Measurements from ENCODE around the gene OTUD7B.
"Not testable (repeated sequence)": the region's sequence is repeated elsewhere in the genome, so short reads cannot be mapped to it uniquely, and the experiment has no call there.

Gene OTUD7B

GRCh38 chr1:150002217-150002616 is 8.3 kb downstream of the OTUD7B start:
- no peak for DNase-seq

GRCh38 chr1:150001415-150001814 is 9.1 kb downstream of the OTUD7B start:
- no peak for DNase-seq

DNA sequence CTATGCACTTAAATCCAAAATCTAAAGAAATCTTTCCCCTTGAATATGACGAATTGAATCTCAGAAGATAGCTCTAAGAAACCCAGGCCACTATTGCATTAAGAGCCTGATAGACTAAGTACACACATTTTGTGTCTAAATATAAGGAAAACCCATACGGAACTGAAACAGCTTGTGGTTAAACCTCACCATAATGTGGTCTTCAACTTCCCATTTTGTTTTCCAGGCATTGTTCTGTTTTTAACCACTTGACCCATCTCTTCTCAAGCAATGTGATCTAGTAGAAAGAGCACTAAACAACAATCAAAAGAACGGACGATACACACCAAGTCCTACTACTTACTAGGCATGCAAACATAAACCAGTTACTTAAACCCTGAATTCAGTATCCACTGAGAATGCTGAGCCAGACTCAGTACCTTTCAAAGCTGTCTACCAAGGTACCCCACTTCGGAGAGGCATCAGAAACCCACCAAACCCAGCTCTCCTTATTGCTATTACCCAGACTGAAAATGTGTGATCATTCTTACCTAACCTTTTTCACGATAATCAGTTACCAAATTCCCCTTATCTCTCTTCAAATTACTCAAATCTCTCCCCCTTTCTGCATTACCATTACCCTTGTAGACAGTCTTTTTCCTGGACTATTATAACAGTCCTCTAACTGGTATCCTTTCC is 12.8 kb downstream of the OTUD7B start:
- DNase-seq, result peak; percentile 64 to 93 (median 86)

DNA sequence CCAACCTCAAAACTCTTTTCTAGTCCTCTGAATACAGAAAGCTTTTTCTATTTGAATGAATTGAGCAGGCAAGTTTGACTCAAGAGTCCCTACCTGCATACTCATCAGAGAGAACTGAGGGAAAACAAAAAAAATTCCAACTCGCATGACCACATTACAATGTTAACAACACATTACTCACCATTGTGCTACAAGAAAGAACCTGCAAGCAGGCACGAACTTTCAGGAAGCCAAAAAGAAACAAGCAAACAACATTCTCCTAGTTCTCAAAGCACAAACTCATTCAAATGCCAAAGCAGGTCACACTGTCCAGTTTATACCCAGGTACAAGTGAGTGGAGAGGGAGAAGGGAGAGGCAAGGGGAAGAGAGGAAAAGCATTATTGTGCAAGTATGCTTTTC is 14.6 kb downstream of the OTUD7B start:
- no peak for DNase-seq

DNA sequence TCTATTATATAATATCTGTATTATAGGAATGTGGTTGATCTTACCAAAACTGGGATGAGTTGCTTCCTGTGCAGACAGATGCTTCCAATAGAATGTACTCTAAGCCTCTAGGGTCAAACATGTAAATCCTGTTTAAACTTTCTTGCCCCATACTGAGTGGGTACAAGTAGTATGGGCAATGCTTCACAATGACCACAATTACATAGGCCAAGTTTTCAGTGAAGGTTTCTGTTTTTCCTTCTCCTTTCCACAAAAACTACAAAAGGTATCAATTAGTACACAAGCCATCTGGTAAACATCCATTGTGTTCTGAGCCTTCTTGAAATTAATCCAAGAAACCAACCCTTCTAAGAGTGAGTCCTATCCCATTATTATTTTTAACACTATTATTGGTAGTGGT is 16.8 kb downstream of the OTUD7B start:
- DNase-seq, result no peak

GRCh38 chr1:149993181-149993580 is 17.3 kb downstream of the OTUD7B start:
- DNase-seq, result no peak

DNA sequence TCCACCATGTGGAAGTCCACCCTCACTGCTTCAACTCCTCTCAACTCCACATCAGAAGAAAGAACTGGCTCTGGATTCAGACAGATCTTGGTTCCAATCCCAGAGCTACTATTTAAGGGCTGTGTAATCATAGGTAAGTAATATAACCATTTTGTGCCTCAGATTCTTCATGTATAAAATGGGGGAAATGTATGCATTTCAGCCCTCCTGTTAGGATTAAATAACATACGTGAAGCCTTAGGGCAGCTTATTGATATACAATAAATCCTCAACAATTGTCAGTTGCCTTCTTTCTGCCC is 23.3 kb downstream of the OTUD7B start:
- no peak for DNase-seq

DNA sequence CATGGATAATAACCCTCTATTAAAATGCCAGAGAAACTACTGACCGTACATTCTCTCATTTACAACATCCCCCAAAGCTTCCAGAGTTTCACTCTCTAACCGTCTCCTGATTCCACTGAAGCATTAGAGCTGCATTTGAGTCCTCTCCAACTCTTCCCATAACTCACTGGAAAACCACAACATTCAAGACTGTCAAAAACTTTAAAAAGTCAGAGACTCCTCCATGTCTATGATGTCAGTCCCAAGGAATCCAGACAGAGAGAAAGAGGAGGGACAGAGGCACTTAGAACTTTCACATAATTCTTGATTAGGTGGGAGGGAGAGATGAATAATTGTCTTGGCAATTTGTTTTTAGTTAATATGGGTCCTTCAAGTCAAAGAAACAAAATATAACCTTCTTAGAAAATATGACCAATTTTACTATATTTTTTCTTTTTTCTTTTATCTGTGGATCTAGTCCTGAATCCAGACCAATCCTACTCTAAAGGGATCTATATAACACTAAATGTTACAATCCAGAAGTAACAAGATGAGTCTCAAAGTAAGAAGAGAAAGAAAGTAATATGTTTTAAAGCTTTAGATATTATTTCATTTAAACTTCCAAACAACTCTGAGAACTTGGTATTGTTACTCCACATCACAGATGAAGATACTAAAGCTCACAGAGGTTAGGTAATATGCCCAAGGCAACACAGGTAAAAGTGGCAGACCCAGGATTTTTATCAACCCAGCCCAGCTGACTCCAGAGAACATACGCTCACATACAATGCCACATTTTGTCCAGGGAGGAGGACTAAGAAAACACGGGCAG is 23.8 kb downstream of the OTUD7B start:
- no peak for DNase-seq

- DNase-seq, result no peak
These were observed 30.5 kb downstream of the OTUD7B start for GRCh38 chr1:149979972-149980540.

GRCh38 chr1:149979245-149979971 is 31.1 kb downstream of the OTUD7B start:
- DNase-seq, result no peak

- no peak for DNase-seq
These were observed 31.9 kb downstream of the OTUD7B start for GRCh38 chr1:149978547-149979023.

GRCh38 chr1:149977345-149977744 is 33.2 kb downstream of the OTUD7B start:
- DNase-seq, result no peak

DNA sequence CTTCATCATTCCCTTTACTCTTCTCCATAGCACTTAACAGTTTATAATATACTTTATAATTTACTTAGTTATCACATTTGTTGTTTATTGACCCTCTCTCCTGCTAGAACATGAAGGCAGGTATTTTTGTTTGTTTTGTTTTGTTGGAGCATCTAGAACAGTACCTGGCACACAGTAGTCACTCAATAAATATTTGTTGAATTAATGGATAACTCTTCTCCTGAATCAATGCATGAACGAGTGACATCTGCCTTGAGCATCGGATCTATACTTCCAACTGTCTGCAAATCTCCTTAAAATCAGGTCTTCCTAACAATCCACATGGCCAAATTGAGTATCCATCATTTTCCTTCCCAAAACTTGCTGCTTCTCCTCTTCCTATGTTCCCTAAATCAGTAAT is 38.0 kb downstream of the OTUD7B start:
- DNase-seq, result no peak

GRCh38 chr1:149967646-149968045 is 42.9 kb downstream of the OTUD7B start:
- DNase-seq, result peak; percentile 17 to 61 (median 38)

DNA sequence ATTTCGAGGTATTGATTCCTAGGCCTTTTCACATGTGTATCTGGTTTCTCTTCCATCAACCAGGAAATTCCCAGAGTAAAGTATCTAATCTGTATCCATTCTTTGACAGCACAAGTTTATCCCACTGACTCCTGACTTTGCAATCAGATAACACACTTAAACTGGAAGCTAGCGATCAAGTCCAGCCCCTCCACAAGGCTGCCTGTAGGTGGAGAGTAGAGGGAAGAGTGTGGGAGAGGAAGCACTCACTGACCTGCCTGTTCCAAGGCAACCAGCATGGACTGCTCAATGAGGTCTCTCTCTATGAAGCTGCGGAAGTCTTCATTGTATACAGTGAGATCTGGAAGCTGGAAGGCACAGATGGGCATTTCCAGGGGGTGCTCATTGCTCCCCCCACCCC is 43.5 kb downstream of the OTUD7B start:
- DNase-seq, result peak in 1 of 4 experiments; percentile 20

GRCh38 chr1:149966405-149966804 is 44.1 kb downstream of the OTUD7B start:
- no peak for DNase-seq

- DNase-seq, result no peak
These were observed 45.1 kb downstream of the OTUD7B start for GRCh38 chr1:149965440-149965839.

- no peak for DNase-seq
These were observed 47.2 kb downstream of the OTUD7B start for GRCh38 chr1:149963358-149963757.

DNA sequence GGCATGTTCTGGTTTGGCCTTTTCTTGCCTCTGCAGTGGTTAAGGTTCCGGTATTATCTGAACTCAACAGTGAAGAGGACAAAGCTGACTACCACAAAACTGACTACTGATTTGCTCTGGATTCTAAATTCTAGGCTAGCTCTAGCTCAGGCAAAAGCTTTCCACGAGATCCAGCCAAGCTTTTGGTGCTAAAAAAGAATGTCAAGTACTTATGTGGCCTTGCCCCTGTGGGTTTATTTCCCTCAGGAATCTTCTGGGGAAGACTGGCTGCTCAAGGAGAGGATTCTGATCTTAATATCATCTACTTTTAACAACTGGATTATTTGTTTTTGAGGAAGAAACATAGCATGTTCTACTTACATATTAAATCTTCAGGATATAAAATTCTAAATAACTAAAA is 47.8 kb downstream of the OTUD7B start:
- no peak for DNase-seq

DNA sequence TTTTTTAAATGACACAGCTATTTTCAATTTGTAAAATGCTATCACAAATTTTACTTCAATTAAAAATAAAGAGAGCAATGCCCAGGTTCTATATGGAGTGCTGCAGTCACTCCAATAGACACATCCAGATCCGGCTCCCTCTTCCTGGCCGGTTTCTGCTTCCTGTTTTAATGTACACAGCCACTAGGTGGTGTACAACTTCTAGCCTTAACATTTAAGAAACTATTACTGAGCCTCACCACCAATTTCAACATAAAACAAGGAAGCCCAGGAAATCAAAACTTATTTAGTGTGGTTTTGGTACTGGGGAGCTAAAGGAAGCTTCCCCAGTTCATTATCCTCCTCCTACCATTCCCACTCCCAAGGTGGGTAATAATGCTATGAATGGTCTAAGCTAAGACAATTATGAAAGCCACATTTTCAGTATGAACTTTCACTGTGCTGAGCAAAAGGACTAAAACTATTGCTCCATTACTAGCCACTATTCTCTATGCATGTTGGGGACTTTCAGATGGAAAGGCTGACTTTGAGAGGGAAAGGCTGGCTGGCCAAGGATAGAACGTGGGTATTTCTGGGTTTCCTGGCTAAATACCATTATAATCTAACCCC is 48.4 kb downstream of the OTUD7B start:
- peak; percentile 79 to 92 (median 87) for DNase-seq

GRCh38 chr1:149957548-149957947 is 53.0 kb downstream of the OTUD7B start:
- DNase-seq, result not testable (repeated sequence)

DNA sequence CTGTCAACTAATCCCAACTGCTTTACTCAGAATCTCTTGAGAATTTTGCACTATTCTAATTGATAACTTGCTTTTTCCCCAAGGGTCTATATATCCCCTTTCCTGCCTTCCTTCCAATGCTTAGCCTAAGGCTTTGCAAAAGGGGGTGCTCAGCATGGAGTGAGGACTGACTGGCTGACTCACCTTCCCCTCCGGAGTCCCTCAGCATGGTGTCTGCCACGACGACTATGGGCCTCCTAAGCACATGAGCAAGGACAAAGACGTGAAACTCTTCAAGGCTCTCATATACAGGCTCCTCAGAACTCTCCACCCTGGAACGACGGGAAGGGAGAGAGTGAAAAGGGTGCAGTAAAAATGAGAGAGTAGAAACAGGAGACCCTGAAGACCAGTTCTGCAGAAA is 60.6 kb downstream of the OTUD7B start:
- DNase-seq, result no peak

DNA sequence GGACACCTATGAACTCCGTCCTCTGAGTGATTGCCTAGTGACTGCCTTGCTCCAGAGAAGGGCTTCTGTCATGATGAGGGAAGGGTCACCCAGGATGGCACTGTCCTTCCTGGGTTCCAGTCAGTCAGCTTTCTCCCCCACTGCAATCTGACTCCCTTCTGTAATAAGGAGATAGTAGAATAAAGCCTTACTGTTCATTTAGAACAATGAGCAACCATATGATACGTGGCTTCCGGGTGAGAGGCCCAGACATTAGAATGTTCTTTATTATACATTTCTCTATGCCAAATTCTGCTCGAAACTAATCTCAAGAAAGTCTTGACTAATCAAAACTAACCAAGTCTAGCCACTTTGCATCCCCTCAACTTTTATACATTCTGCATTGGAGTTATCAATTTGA is 65.3 kb downstream of the OTUD7B start:
- no peak for DNase-seq
